ENCODE results near the gene KCTD13.
"Not testable (repeated sequence)": the region's sequence is repeated elsewhere in the genome, so short reads cannot be mapped to it uniquely, and the experiment has no call there.

KCTD13 gene

DNA sequence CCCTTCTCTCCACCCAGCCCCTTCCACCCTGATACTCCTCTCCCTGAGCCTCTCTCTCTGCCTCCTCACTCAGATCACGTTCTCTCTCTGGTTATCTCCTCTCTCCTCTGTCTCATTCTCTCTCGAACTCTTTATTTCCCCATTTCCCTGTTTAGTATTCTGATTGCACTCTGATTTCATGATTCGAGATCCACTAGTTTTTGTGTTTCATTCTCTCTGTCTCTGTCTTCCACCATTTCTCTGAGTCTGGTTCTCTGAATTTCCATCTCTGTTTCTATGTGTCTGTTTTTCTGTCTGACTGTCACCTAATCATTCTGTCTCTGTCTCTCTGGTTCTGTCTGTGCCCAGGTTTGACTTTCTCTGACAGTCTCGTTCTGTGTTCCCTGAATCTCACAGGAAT, 28.7 kb downstream of the KCTD13 start:
- in situ Hi-C loops (cut with HindIII; ENCODE audit: low sequenced_read_pairs) = no loop called here
- DNase-seq (ENCODE audit: low read depth, low spot score) = no peak
- TF ChIP-seq, protein P1, sequence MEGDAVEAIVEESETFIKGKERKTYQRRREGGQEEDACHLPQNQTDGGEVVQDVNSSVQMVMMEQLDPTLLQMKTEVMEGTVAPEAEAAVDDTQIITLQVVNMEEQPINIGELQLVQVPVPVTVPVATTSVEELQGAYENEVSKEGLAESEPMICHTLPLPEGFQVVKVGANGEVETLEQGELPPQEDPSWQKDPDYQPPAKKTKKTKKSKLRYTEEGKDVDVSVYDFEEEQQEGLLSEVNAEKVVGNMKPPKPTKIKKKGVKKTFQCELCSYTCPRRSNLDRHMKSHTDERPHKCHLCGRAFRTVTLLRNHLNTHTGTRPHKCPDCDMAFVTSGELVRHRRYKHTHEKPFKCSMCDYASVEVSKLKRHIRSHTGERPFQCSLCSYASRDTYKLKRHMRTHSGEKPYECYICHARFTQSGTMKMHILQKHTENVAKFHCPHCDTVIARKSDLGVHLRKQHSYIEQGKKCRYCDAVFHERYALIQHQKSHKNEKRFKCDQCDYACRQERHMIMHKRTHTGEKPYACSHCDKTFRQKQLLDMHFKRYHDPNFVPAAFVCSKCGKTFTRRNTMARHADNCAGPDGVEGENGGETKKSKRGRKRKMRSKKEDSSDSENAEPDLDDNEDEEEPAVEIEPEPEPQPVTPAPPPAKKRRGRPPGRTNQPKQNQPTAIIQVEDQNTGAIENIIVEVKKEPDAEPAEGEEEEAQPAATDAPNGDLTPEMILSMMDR (IDR thresholded peaks at IDR 0.05; ENCODE audit: low read depth, low read length) = no peak
- no peak overlapping the region for H3K4me3 ChIP-seq (ENCODE audit: low read depth, low read length)

DNA sequence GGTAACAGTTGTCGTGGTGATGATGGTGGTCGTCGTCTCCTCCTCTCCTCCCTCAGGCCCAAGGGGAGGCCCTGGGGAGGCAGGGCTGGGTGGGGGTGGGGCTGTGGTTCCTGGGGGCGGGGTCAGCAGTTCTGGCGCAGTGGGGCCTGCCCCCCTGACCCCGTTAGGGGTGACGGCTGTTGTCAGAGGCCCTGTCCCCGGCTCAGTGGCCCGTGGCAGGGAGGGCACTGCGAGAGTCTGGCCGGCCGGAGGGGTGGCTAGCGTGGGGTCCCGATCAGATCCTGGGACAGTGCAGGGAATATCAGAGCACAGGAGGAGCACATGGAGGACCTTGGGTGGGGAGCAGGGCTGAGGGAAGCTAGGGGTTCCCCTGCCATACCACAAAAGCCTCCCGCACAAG, 29.2 kb downstream of the KCTD13 start:
- TF ChIP-seq, protein P1 (IDR thresholded peaks at IDR 0.05; ENCODE audit: low read depth, low read length) = no peak
- no peak overlapping the region for H3K4me3 ChIP-seq (ENCODE audit: low read depth, low read length)
- no peak for DNase-seq (ENCODE audit: low read depth, low spot score)
- in situ Hi-C loops (cut with HindIII; ENCODE audit: low sequenced_read_pairs) = no loop called here

DNA sequence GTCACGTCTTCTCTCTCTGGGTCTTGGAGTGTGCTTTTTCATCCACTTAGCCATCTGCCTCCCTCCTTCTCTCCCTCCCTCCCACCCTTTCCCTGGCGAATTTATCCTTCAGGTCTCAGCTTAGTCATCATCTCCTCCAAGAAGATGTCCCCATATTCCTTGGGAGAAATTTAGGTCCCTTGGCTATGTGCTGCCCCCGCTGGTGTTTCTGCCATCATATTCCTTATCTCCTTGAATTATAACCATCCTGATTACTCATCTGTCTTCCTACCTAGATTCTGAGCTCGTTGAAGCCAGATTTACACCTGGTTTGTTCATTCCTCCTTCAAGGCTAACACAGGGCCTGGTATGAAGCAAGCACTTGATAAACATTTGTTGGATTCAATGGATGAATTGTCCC, 31.7 kb downstream of the KCTD13 start:
- no peak for DNase-seq (ENCODE audit: low read depth, low spot score)
- no peak overlapping the region for H3K4me3 ChIP-seq (ENCODE audit: low read depth, low read length)
- in situ Hi-C loops (cut with HindIII; ENCODE audit: low sequenced_read_pairs) = no loop called here
- TF ChIP-seq, protein P1 (IDR thresholded peaks at IDR 0.05; ENCODE audit: low read depth, low read length) = no peak

DNA sequence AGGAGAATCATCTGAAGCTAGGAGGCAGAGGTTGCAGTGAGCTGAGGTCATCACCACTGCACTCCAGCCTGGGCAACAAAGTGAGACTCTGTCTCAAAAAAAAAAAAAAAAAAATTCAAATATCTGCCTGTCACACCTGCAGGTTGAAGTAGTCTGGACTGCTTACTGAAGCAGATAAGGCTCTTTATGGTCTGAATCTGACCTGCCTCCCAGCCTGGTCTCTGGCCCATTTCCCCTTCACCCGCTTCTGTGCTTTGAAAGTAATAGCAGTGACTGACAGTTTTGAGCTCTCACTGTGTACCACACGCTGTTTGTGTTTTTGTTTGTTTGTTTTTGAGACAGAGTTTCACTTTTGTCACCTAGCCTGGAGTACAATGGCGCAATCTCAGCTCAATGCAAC, 32.5 kb downstream of the KCTD13 start:
- H3K4me3 ChIP-seq (ENCODE audit: low read depth, low read length) = no peak overlapping the region
- TF ChIP-seq, protein P1 (IDR thresholded peaks at IDR 0.05; ENCODE audit: low read depth, low read length) = no peak
- no peak for DNase-seq (ENCODE audit: low read depth, low spot score)
- in situ Hi-C loops (cut with HindIII; ENCODE audit: low sequenced_read_pairs) = no loop called here

DNA sequence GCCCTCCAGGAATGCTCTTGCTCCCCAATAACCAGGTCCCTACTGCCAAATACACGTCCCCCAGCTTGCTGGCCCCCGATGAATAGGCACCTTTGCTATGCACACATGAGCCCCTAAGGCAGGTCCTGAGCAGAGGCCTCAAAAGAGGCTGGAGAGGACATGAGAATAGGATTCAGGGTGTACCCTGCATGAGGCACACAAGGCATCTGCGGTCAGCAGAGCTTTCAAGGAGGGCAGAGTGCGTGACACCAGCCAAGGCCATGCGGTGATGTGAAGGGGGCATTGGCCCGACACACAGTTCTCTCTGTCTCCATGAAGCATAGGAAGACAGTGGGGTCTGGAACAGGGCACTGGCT, 33.6 kb downstream of the KCTD13 start:
- TF ChIP-seq, protein P1 (IDR thresholded peaks at IDR 0.05; ENCODE audit: low read depth, low read length) = no peak
- no peak for DNase-seq (ENCODE audit: low read depth, low spot score)
- no peak overlapping the region for H3K4me3 ChIP-seq (ENCODE audit: low read depth, low read length)
- in situ Hi-C loops (cut with HindIII; ENCODE audit: low sequenced_read_pairs) = no loop called here

DNA sequence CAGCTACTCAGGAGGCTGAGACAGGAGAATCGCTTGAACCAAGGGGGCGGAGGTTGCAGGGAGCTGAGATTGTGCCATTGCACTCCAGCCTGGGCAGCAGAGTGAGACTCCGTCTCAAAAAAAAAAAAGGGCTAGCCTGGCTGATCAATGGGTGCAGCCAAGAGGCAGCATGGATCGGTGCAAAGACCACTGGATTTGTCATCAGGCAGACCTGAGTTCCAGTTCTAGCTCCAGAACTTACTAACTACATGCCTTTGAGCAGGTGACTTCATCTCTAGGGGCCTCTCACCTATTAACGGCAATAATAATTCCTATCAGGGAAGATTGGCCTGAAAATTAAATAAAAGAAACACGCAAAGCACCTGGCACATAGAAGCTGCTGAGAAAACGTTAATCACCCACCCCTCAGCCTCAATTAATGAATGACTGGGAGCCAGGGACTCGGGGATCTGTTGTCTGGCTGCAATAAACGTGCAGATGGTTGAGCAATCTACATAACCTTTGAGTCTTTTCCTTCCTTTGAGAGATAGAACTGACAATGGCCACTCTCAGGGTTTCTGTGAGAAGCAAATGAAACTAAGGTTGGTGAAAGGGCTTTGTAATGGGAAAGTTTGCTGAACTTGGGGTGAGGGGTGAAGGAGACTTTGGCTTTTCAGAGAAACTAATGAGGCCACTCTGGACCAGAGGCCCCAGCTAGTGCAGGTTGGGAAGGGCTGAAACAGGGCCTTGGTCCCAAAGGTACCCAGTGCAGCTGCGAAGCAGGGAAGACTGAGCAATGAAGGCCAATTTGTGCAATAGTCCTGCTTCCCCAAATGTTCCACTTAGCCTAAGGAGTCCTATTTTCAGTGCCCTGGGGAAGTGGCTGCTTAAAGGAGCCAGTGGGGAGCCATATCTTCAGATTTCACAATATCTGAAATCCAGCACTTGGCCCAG, 34.2 kb downstream of the KCTD13 start:
- H3K4me3 ChIP-seq (ENCODE audit: low read depth, low read length) = no peak overlapping the region
- no peak for DNase-seq (ENCODE audit: low read depth, low spot score)
- in situ Hi-C loops (cut with HindIII; ENCODE audit: low sequenced_read_pairs) = no loop called here
- TF ChIP-seq, protein P1 (IDR thresholded peaks at IDR 0.05; ENCODE audit: low read depth, low read length) = no peak

DNA sequence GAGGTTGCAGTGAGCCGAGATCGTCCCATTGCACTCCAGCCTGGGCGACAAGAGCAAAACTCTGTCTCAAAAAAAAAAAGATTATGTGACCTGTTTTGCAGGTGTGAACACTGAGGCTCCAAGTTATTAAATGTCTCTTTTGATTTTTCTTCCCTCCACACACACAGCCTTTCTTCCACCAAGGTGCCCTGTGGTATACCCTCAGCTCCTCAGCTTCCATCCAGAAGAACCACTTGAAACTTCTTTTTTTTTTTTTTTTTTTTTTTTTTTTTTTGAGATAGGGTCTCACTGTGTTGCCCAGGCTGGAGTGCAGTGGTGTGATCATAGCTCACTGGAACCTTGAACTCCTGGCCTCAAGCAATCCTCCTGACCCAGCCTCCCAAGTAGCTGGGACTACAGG, 36.7 kb downstream of the KCTD13 start:
- DNase-seq (ENCODE audit: low read depth, low spot score); in situ Hi-C loops (cut with HindIII; ENCODE audit: low sequenced_read_pairs); H3K4me3 ChIP-seq (ENCODE audit: low read depth, low read length): not testable (repeated sequence)
